PC-3 (cell line): ENCODE data around the gene CMSS1.

Source experiments
- EZH2 ChIP-seq: fragments of 300-600 bp; sonication (generic); IDR thresholded peaks from one replicate; pipeline ENCODE4 v1.6.1; 2017; ENCODE audit warnings: antibody characterized with exemption, mild to moderate bottlenecking, low read length; ENCODE audit not compliant: unreplicated experiment
- EZH2phosphoT487 ChIP-seq: fragments of 300-600 bp; sonication (generic); IDR thresholded peaks from 2 replicates; pipeline ENCODE4 v1.6.1; 2018; ENCODE audit warnings: mild to moderate bottlenecking, antibody characterized with exemption, low read length, borderline replicate concordance
- TF ChIP-seq, protein P1 (sequence below): fragments of 300-600 bp; sonication (generic); conservative IDR thresholded peaks from 2 replicates; pipeline ENCODE4 v1.5.1; 2017; ENCODE audit warnings: antibody characterized with exemption, low read depth, mild to moderate bottlenecking, low read length

DNA sequence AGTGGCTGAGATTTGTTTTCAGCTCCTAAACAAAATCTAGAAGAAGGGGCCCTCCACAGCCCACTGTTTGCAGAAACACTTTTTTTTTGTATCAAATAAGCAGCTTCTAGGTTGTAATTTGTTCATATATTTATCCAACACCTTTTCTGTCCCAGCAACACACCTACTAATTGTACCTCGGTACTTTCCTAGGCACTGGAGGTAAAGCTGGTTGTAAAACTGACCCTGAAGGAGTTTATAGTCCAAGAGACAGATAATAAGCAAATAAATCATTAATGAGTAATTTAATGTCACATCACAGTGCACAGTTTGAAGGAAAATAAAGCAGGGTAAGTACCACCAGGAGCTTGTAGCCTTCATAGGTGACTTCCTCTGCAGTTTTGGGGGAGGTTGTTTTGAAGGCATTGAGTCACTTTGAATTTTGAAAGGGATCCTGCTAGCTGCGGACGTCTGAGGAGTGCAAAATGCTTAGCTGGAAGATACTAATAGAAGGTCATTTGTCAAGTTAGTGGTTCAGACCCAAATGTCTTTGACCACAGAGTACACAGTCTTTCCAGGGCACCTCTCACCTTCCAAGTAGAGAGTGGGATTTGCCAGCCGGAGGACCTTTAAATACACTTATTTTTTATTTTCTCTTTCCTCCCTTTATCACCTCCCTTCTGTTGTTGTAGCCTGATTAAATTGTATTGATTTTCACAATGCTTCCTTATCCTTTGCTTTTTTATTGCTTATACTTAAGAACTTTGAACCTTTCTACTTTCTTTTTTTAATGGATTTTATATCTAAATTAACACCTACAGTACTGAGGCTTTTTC is 53.8 kb downstream of the CMSS1 start:
- TF ChIP-seq, protein P1, sequence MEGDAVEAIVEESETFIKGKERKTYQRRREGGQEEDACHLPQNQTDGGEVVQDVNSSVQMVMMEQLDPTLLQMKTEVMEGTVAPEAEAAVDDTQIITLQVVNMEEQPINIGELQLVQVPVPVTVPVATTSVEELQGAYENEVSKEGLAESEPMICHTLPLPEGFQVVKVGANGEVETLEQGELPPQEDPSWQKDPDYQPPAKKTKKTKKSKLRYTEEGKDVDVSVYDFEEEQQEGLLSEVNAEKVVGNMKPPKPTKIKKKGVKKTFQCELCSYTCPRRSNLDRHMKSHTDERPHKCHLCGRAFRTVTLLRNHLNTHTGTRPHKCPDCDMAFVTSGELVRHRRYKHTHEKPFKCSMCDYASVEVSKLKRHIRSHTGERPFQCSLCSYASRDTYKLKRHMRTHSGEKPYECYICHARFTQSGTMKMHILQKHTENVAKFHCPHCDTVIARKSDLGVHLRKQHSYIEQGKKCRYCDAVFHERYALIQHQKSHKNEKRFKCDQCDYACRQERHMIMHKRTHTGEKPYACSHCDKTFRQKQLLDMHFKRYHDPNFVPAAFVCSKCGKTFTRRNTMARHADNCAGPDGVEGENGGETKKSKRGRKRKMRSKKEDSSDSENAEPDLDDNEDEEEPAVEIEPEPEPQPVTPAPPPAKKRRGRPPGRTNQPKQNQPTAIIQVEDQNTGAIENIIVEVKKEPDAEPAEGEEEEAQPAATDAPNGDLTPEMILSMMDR, result no peak
- TF ChIP-seq EZH2phosphoT487 (no peak), EZH2 (no peak)
